Stimulated activated CD4-positive, alpha-beta T cell treated with anti-CD3 and anti-CD28 coated beads, Interleukin-12 subunit alpha, Interleukin-12 subunit beta, amount 100 ng/mL, for 4 hours (primary cell): ENCODE measurements around the gene SPSB3.

Source experiments
- DNase-seq: peaks from one replicate; pipeline ENCODE4 v3.0.0-alpha.2; 2020

Gene SPSB3

GRCh38 chr16:1773703-1774447, 8.5 kb downstream of the SPSB3 start:
- DNase-seq = no peak

GRCh38 chr16:1772908-1773702, 9.3 kb downstream of the SPSB3 start, which contains the start of gene MRPS34:
MRPS34 (minus strand) TSS chr16:1773134; CDS start chr16:1773119, 15 bp downstream.
- peak; percentile 80 for DNase-seq

DNA sequence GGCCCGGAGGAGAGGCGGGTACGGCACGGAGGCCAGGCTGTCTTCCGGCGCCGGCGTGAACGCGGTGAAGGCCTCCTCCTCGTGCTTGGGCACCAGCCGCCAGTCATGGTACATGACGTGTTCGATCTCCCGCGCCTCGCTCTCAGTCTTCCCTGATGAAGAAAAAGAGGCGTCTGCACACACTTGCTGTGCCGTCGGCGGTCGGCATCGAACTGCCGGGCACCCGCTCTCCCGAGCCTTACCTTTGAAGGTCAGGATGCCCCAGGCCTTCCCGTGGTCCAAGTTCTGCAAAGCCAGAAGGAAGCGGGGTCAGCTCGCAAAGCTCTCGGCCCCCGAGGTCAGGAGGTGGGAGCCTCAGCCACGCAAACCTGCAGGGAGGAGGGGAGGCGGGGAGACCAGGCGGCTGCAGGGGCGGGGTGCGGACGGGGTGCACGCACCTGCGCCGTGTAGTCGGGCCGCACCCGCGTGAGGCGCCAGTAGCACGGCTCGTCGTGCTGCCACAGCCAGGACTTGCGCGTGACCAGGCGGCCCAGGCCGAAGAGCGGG, 9.9 kb downstream of the SPSB3 start, which contains the start of gene EME2:
TSS of gene EME2 (plus strand) at position 449 of the 546 bp plus-strand sequence. CDS start 418 bp downstream, outside the sequence.
- DNase-seq = peak; percentile 54

GRCh38 chr16:1771864-1772361, 10.5 kb downstream of the SPSB3 start:
- DNase-seq = no peak

- peak; percentile 77 for DNase-seq
Observed at GRCh38 chr16:1771188-1771863, 11.0 kb downstream of the SPSB3 start, which contains the start of gene NME3. NME3 (minus strand) TSS chr16:1771543; CDS start chr16:1771534, 9 bp downstream.

DNA sequence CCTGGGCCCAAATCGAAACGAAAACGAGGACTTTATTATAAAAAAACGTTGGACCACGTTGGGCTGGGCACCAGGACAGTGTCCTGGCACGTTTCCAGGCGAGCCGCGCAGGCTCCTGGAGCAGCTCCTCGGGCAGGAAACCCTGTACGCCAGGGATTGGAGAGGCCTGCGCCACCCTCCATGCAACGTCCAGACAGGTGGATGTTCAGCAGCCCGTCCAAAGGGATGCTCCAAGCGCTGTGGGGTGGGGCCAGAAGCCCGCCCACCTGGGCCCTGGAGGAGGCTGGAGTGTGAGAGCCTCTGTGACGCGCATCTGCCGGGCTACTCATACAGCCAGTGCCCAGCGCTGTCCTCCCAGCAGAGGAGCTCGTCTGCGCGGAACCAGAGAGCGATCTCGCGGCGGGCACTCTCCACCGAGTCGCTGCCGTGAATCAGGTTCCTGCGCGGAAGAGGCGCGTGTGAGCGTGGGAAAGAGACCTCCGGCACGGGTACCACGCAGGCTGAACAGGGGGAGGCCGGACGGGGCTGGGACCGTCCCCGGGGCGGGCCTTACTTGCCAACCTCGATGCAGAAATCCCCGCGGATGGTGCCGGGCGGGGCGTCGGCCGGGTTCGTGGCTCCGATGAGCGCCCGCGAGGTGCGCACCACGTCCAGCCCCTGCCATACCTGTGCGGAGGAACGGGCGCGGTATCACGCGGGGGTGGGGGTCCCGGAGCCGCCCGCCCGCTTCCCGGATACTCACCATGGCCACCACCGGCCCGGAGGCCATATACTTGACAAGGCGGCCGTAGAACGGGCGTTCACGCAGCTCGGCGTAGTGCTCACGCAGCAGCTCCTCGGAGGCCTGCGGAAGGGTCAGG, 11.8 kb downstream of the SPSB3 start:
- DNase-seq = peak; percentile 63

DNA sequence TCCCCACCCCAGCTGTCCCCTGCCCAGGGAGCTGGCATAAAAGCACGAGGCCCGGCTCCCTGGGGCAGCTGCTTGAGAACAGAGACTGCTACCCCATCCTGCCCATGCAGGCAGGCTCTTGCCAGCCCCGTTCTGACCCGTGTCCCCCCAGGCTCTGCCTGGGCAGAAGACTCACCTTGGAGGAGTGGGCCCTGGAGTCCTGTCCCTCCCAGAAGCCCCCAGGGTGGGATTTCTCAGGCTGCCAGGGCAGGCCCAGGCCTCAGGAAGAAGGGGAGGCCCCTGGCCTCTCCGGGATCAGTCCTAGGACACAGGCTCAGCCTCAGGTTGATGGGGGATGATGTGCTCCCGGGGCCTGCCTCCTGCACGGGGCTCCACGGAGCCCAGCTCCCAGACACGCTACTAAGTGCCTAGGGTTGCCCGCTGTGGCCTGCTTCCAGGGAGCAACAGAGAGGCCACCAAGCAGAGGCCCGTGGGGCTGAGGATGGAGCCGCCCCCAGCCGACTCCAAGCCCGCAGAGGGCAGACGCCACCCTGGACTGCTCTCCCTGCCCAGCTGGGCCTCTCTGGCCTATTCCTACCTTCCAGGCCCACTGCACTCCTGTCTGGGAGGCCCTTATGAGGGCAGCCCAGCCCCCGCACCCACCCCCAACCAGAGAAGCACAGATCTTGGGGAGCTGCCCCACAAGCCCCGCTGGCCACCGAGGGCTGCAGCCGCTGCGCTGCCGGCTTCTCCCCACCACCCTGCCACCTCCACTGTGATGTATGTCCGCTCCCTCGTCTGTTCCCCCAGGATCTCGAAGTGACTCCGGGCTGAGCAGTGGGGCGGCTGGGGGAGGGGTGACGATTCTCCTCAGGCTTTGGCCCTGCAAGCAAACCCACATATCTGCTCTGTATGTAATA, 12.7 kb downstream of the SPSB3 start:
- no peak for DNase-seq

GRCh38 chr16:1768767-1769401, 13.5 kb downstream of the SPSB3 start:
- DNase-seq = no peak

DNA sequence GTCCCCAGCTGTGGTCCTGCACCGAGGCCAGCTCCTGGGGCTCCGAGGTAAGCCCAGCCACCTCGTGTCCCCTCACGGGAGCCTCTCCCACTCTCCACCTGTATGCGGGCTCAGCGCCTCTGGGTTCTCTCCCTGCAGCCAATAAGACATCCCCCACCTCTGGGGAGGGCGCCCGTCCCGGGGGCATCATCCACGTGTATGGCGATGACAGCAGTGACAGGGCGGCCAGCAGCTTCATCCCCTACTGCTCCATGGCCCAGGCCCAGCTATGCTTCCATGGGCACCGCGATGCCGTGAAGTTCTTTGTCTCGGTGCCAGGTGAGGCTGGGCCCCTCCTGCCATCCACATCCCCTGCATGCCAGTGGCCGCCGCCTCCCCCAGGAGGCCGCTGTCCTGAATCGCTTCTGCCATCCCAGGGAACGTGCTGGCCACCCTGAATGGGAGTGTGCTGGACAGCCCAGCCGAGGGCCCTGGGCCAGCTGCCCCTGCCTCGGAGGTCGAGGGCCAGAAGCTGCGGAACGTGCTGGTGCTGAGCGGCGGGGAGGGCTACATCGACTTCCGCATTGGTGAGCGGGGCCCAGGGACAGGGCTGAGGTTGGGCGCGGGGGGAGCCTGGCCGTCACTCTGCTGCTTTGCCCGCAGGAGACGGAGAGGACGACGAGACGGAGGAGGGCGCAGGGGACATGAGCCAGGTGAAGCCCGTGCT, 14.2 kb downstream of the SPSB3 start:
- DNase-seq = no peak

DNA sequence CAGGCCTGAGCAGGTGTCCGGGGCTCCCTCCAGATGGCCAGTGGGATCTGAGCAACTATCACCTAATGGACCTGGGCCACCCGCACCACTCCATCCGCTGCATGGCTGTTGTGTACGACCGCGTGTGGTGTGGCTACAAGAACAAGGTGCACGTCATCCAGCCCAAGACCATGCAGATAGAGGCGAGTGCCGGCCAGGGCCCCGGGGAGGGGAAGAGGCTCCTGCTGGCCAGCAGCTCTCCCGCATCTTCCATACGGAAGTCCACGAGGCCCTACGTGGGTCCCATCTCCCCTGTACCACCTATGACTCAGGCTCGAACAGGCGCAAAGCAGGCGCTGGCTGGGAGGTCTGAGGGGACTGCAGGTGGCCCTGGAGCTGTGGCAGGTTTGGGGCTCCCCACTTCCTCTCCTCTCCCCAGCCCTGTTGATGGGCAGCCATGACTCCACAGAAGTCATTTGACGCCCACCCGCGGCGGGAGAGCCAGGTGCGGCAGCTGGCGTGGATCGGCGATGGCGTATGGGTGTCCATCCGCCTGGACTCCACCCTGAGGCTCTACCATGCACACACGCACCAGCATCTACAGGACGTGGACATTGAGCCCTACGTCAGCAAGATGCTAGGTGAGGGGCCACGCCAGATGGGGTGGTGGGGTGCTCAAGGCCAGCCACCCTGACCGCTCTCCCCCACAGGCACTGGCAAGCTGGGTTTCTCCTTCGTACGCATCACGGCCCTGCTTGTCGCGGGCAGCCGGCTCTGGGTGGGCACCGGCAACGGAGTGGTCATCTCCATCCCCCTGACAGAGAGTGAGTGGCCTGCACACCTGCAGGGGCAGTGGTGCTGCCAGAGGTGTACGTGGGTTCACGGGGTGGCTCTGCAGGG, 15.0 kb downstream of the SPSB3 start:
- no peak for DNase-seq

DNA sequence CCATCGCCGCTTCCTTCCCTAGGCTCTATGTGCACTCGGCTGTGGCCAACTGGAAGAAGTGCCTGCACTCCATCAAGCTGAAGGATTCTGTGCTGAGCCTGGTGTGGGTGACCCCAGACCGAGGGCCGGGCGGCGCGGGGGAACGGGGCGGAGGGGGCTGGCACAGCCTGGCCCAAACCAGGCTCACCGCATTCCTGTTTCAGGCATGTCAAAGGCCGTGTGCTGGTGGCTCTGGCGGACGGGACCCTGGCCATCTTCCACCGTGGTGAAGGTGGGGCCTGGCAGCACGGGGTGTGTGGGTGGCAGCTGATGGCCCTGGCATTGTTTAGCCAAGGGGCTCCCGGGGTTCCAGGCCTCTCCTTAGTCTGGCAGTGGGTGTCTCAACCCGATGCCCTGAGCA, 15.7 kb downstream of the SPSB3 start:
- no peak for DNase-seq

DNA sequence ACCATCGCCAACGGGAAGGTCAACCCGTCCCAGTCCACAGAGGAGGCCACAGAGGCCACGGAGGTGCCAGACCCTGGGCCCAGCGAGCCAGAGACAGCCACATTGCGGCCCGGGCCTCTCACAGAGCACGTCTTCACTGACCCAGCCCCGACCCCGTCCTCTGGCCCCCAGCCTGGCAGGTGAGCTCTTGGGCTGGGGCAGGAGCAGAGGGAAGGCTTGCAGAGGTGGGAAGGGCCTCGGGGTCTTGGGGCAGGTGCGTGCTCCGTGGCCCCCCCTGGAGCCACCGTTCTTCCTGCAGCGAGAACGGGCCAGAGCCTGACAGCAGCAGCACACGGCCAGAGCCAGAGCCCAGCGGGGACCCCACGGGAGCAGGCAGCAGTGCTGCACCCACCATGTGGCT, 16.1 kb downstream of the SPSB3 start:
- DNase-seq = no peak

DNA sequence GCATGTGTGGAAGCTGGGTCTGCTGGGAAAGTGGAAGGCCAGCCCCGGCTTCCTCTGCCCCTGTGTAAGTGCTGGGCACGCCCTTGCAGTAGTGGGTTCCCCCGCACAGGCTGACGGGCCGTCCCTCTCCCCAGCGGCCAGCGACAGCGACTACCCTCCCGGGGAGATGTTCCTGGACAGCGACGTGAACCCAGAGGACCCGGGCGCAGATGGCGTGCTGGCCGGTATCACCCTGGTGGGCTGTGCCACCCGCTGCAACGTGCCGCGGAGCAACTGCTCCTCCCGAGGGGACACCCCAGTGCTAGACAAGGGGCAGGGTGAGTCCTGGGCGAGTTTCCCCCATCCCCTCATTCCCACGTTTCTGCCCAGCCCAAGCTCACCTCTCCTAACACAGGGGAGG, 16.5 kb downstream of the SPSB3 start:
- no peak for DNase-seq

- DNase-seq = no peak
Observed at GRCh38 chr16:1764971-1765370, 17.4 kb downstream of the SPSB3 start.

- DNase-seq = no peak
Observed at GRCh38 chr16:1763521-1764511, 18.6 kb downstream of the SPSB3 start.

DNA sequence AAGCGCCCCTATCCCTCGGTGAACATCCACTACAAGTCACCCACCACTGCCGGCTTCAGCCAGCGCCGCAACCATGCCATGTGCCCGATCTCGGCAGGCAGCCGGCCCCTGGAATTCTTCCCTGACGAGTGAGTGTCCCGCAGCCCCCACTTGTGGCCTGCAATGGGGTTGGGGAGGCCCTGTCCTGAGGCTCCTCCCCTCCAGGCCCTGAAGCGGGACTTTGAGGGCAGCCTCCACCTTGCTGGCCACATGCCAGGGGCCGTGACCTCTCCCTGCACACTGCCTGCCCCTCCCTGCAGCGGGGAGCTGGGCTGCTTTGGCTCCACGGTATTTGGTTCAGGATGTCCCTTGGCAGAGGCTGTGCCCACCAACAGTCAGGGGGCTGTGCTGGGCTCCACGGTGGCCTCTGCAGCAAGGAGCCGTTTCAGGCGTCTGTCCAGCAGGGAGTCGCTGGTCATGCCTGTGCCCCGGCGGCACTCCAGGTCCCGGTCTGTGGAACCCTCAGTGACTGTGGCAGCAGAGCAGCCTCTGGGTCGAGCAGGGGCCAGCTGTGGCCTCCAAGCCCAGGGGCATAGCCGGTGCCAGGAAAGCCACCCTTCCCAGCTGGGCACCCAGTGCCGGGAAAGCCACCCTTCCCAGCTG, 19.4 kb downstream of the SPSB3 start:
- no peak for DNase-seq
